HFFc6 (cell line): ENCODE data around the gene COA8. TPM values are rescaled to one million over a fixed set of nuclear protein-coding genes. Genes with fewer than 3 reads are reported as not detected.

Experiments used
- DNase-seq: peaks from one replicate; pipeline ENCODE4 v3.0.0-alpha.2; 2018
- H3K27ac Mint-ChIP-seq: 2 replicates; pipeline ENCODE4 v1.8.0; 2020; ENCODE audit warnings: mild to moderate bottlenecking, mixed read lengths
- H3K27me3 Mint-ChIP-seq: 2 replicates; pipeline ENCODE4 v1.8.0; 2021; ENCODE audit warnings: mild to moderate bottlenecking, moderate library complexity, mixed read lengths; ENCODE audit not compliant: insufficient read depth
- H3K36me3 Mint-ChIP-seq: 2 replicates; pipeline ENCODE4 v1.8.0; 2021; ENCODE audit warnings: low read depth, mixed read lengths
- H3K4me1 Mint-ChIP-seq: 2 replicates; pipeline ENCODE4 v1.8.0; 2020; ENCODE audit warnings: low read depth, mixed read lengths
- H3K4me3 Mint-ChIP-seq: 2 replicates; pipeline ENCODE4 v1.8.0; 2020; ENCODE audit warnings: mild to moderate bottlenecking, moderate library complexity, mixed read lengths
- H3K9me3 Mint-ChIP-seq: 2 replicates; pipeline ENCODE4 v1.8.0; 2020; ENCODE audit warnings: mild to moderate bottlenecking, mixed read lengths
- CTCF ChIP-seq: fragments of 200-600 bp; sonication (generic); IDR thresholded peaks from 2 replicates; pipeline ENCODE4 v1.5.0; 2021; ENCODE audit warnings: antibody characterized with exemption, mild to moderate bottlenecking
- total RNA-seq, 6 experiments: library from RNA; stranded (reverse); fragmentation: NEBNext Ultra II Directional; extraction: Animal tissue kit (Norgen Biotek cat#: 25700); gene quantifications; 2 replicates in 1 of 6; 3 replicates in 5 of 6; pipeline ENCODE4 v1.2.3, GENCODE V29; 2021

The COA8 gene
- total RNA-seq, 6 experiments from 2014 or later = 38.7 to 54.8 (median 46.9) TPM

- peaks cover 18% of the 10 kb centered on the region for H3K36me3 Mint-ChIP-seq
- peak overlapping the region; percentile 50 for H3K27ac Mint-ChIP-seq
- no peak overlapping the region for H3K4me3 Mint-ChIP-seq
- DNase-seq = no peak
- H3K9me3 Mint-ChIP-seq = no peaks in the 10 kb centered on the region
- no peaks in the 10 kb centered on the region; the same call in 1 of the 2 replicates for H3K27me3 Mint-ChIP-seq
- peaks cover 26% of the 10 kb centered on the region for H3K4me1 Mint-ChIP-seq
- TF ChIP-seq CTCF = no peak
Observed at GRCh38 chr14:103574707-103575285, 12.0 kb downstream of the COA8 start.

GRCh38 chr14:103576371-103577024 lies 13.7 kb downstream of the COA8 start:
- H3K27ac Mint-ChIP-seq = peak overlapping the region; percentile 95
- H3K4me1 Mint-ChIP-seq = peaks cover 22% of the 10 kb centered on the region
- TF ChIP-seq CTCF = no peak
- H3K27me3 Mint-ChIP-seq = no peaks in the 10 kb centered on the region; the same call in 1 of the 2 replicates
- H3K9me3 Mint-ChIP-seq = no peaks in the 10 kb centered on the region
- H3K36me3 Mint-ChIP-seq = peaks cover 21% of the 10 kb centered on the region
- peak overlapping the region; percentile 51 for H3K4me3 Mint-ChIP-seq
- peak; percentile 87 for DNase-seq

- Mint-ChIP-seq H3K4me3 (no peak overlapping the region), H3K36me3 (peaks cover 22% of the 10 kb centered on the region), H3K27ac (no peak overlapping the region), H3K9me3 (no peaks in the 10 kb centered on the region), H3K27me3 (no peaks in the 10 kb centered on the region; the same call in 1 of the 2 replicates), H3K4me1 (peaks cover 22% of the 10 kb centered on the region)
- TF ChIP-seq CTCF = no peak
- DNase-seq = no peak
Observed at GRCh38 chr14:103578401-103579075, 15.8 kb downstream of the COA8 start.

- peaks cover 15% of the 10 kb centered on the region for H3K36me3 Mint-ChIP-seq
- no peak for DNase-seq
- H3K4me3 Mint-ChIP-seq = no peak overlapping the region
- no peak for TF ChIP-seq CTCF
- no peaks in the 10 kb centered on the region for H3K9me3 Mint-ChIP-seq
- H3K27me3 Mint-ChIP-seq = no peaks in the 10 kb centered on the region; the same call in 1 of the 2 replicates
- H3K4me1 Mint-ChIP-seq = peaks cover 13% of the 10 kb centered on the region
- H3K27ac Mint-ChIP-seq = no peak overlapping the region
Observed at GRCh38 chr14:103581206-103581605, 18.4 kb downstream of the COA8 start.

GRCh38 chr14:103581954-103582703 lies 19.4 kb downstream of the COA8 start:
- no peak overlapping the region for H3K27ac Mint-ChIP-seq

More at GRCh38 chr14:103581954-103582703, 19.4 kb downstream of the COA8 start:
- H3K4me1 Mint-ChIP-seq = peaks cover 4% of the 10 kb centered on the region
- peaks cover 19% of the 10 kb centered on the region for H3K36me3 Mint-ChIP-seq
- DNase-seq = no peak
- TF ChIP-seq CTCF = no peak
- no peak overlapping the region for H3K4me3 Mint-ChIP-seq
- no peaks in the 10 kb centered on the region for H3K9me3 Mint-ChIP-seq
- H3K27me3 Mint-ChIP-seq = no peaks in the 10 kb centered on the region
